Stimulated activated naive CD4-positive, alpha-beta T cell treated with Interleukin-2 at 50 U/mL for 16 hours (primary cell): ENCODE results near the gene TMEM183A.

Experiments used
- DNase-seq: peaks from one replicate; lab custom pipeline; 2025; lab: John Stamatoyannopoulos, UW

Gene TMEM183A

GRCh38 chr1:203045821-203046594 lies 38.8 kb downstream of the TMEM183A start:
- no peak for DNase-seq

- DNase-seq: no peak
Measured at GRCh38 chr1:203046984-203047630, 39.9 kb downstream of the TMEM183A start.

GRCh38 chr1:203048086-203048485 lies 40.9 kb downstream of the TMEM183A start:
- DNase-seq: no peak

- DNase-seq: no peak
Measured at GRCh38 chr1:203048555-203049051, 41.4 kb downstream of the TMEM183A start.

- no peak for DNase-seq
Measured at GRCh38 chr1:203049077-203049476, 41.9 kb downstream of the TMEM183A start.

GRCh38 chr1:203049576-203050180 lies 42.5 kb downstream of the TMEM183A start:
- no peak for DNase-seq

- no peak for DNase-seq
Measured at GRCh38 chr1:203050826-203051225, 43.7 kb downstream of the TMEM183A start.

GRCh38 chr1:203051841-203052324 lies 44.7 kb downstream of the TMEM183A start:
- DNase-seq: no peak

GRCh38 chr1:203052601-203053000 lies 45.4 kb downstream of the TMEM183A start:
- DNase-seq: no peak

- DNase-seq: no peak
Measured at GRCh38 chr1:203054184-203054583, 47.0 kb downstream of the TMEM183A start.

- no peak for DNase-seq
Measured at GRCh38 chr1:203054642-203055041, 47.5 kb downstream of the TMEM183A start.

GRCh38 chr1:203055161-203055799 lies 48.1 kb downstream of the TMEM183A start:
- DNase-seq: no peak

- DNase-seq: no peak
Measured at GRCh38 chr1:203056012-203056411, 48.8 kb downstream of the TMEM183A start.

- DNase-seq: no peak
Measured at GRCh38 chr1:203056516-203056915, 49.3 kb downstream of the TMEM183A start.

GRCh38 chr1:203057911-203058675 lies 50.9 kb downstream of the TMEM183A start:
- no peak for DNase-seq

GRCh38 chr1:203058676-203058935 lies 51.4 kb downstream of the TMEM183A start:
- DNase-seq: no peak

GRCh38 chr1:203059485-203059884 lies 52.3 kb downstream of the TMEM183A start:
- DNase-seq: no peak

GRCh38 chr1:203060115-203060514 lies 52.9 kb downstream of the TMEM183A start:
- DNase-seq: no peak

GRCh38 chr1:203063287-203063686 lies 56.1 kb downstream of the TMEM183A start:
- no peak for DNase-seq

GRCh38 chr1:203065191-203065590 lies 58.0 kb downstream of the TMEM183A start:
- no peak for DNase-seq

- DNase-seq: no peak
Measured at GRCh38 chr1:203065986-203066385, 58.8 kb downstream of the TMEM183A start.

- DNase-seq: no peak
Measured at GRCh38 chr1:203066965-203067364, 59.8 kb downstream of the TMEM183A start.
